K562 treated with DMSO at 1 percent for 24 hours (cell line): Measurements from ENCODE around the gene LTBR. TPM values are rescaled to one million over a fixed set of nuclear protein-coding genes. Genes with fewer than 3 reads are reported as not detected.

ENCODE experiments used
- total RNA-seq: library from RNA; unstranded; fragments of 300-600 nt; gene quantifications from 2 replicates; pipeline ENCODE4 v1.2.3, GENCODE V29; 2022; ENCODE audit warnings: low read depth; ENCODE audit not compliant: insufficient read depth

Gene LTBR
- total RNA-seq, result 80.7 and 97.2 TPM in 2 replicates

GRCh38 chr12:6383572-6384498 is at the start of gene LTBR:
LTBR (plus strand) TSS chr12:6384162; CDS start chr12:6384359, 197 bp downstream.

GRCh38 chr12:6341417-6342139 is 42.4 kb upstream of the LTBR start, which contains the start of gene TNFRSF1A:
TNFRSF1A (minus strand) TSS chr12:6342076; CDS start chr12:6341814, 262 bp downstream.

GRCh38 chr12:6375269-6376078 is 8.5 kb upstream of the LTBR start, which contains the start of gene SCNN1A:
SCNN1A (minus strand) TSS chr12:6375563; CDS start chr12:6374783, 780 bp downstream.

Other genes starting within 250 kb of the LTBR start
- gene CD9, start 183.8 kb upstream of the LTBR start, total RNA-seq, result 0.88 and 1.3 TPM in 2 replicates
- gene PLEKHG6, start 73.5 kb upstream of the LTBR start, total RNA-seq, result 0.96 and 1.5 TPM in 2 replicates
- 84.6 and 96.6 TPM in 2 replicates for gene TNFRSF1A, start 42.1 kb upstream of the LTBR start, total RNA-seq
- gene SCNN1A, start 8.6 kb upstream of the LTBR start, total RNA-seq, result 0.14 and 0.47 TPM in 2 replicates
- gene CD27, start 60.8 kb downstream of the LTBR start, total RNA-seq, result not detected in 2 replicates
- gene TAPBPL, start 67.9 kb downstream of the LTBR start, total RNA-seq, result 7.2 and 8.9 TPM in 2 replicates
- gene VAMP1, start 86.5 kb downstream of the LTBR start, total RNA-seq, result 7.0 and 7.9 TPM in 2 replicates
- 98.8 and 112 TPM in 2 replicates for gene MRPL51, start 109.1 kb downstream of the LTBR start, total RNA-seq
- 80.5 and 88.8 TPM in 2 replicates for gene NCAPD2, start 109.9 kb downstream of the LTBR start, total RNA-seq
- gene GAPDH, start 150.4 kb downstream of the LTBR start, total RNA-seq, result 2,559 and 2,719 TPM in 2 replicates
- gene IFFO1, start 171.9 kb downstream of the LTBR start, total RNA-seq, result 0.38 TPM in 1 of 2 replicates, not detected in the other
- 23.7 and 26.5 TPM in 2 replicates for gene NOP2, start 184.1 kb downstream of the LTBR start, total RNA-seq
- gene CHD4, start 223.2 kb downstream of the LTBR start, total RNA-seq, result 272 and 284 TPM in 2 replicates